T1000 (cell line): ENCODE data around the gene SELP.

Source experiments
- DNase-seq: peaks from one replicate; lab custom pipeline; 2025; ENCODE audit warnings: mixed read lengths; lab: John Stamatoyannopoulos, UW

The SELP gene

GRCh38 chr1:169620565-169620964 lies 9.4 kb downstream of the SELP start:
- no peak for DNase-seq

GRCh38 chr1:169618367-169618766 lies 11.6 kb downstream of the SELP start:
- no peak for DNase-seq

DNA sequence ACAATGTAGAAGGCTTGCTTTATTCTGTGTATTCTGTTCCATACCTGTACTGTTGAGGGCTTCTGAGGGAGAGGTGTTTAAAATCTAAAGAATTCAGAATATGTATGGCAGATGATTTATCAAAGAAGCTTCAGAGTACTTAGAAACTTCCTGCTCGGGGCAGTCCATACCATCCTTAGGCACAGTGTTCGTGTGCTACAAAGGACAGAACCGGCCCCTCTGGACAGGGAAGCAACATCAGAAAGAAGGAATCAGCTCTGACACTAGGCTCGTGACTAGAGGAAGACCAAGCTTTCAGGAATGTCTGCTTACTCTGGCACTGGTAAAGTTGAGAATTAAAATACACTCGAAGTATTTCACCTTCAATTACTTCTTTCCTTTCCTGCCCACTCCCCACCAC lies 14.1 kb downstream of the SELP start:
- DNase-seq = no peak

DNA sequence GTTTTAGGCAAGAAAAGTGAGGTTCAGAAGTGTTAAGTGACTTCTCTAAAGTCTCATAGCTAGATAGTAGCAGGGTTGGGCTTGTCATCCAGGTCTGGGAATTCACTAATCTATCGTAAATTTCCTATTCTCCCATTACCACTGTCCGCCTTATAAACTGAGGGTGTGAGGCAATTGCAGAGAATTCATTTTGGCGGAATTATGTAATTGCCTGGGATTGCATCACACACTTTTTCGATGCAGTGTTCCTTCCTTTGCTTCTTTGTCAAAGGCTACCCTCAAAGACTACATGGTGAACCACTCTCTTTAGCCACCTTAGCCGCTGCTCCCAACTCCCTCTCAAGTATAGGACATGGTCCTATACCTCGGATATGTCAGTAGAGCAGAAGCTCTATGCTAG lies 19.1 kb downstream of the SELP start:
- no peak for DNase-seq

- no peak for DNase-seq
These were observed 19.8 kb downstream of the SELP start for GRCh38 chr1:169610108-169610507.

GRCh38 chr1:169608226-169608625 lies 21.7 kb downstream of the SELP start:
- no peak for DNase-seq

- no peak for DNase-seq
These were observed 25.0 kb downstream of the SELP start for GRCh38 chr1:169604781-169605560.

DNA sequence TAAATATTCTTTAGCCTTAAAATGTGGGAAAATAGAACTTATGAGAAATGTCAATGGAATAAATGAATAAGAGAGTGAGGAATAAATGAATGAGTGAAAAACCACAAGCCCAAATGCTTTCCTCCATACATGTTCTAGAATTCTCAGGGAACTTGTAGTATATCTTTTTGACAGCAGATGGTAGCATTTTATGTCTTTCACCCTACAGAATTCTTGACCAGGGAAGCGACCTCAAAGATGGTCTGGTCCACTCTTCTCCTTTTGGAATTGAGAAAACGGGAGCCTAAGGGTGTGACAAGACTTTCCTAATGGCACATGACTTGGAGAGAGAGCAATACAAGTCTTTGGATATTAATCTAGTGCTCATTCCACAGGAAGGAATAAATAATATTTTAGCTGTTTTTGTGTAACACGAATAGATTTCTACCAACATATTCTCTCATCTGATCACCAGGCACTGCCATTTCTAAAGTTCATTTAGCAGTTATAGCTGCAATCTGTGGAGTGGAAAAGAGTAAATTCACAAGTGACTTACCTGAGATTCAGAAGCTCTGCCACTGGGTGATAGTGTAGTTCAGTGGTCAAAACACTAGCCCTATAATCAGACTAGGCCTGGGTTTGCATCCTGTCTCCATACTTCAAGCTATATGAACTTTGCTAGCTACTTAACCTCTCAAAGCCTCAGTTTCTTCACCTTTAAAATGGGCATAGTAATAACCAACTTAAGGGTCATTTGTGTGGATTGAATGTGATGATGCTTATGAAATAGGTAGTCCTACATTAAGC lies 28.6 kb downstream of the SELP start:
- no peak for DNase-seq

GRCh38 chr1:169595764-169596711 lies 33.9 kb downstream of the SELP start:
- DNase-seq = no peak

GRCh38 chr1:169594391-169594790 lies 35.5 kb downstream of the SELP start:
- DNase-seq = no peak

GRCh38 chr1:169590932-169591331 lies 39.0 kb downstream of the SELP start:
- DNase-seq = no peak

DNA sequence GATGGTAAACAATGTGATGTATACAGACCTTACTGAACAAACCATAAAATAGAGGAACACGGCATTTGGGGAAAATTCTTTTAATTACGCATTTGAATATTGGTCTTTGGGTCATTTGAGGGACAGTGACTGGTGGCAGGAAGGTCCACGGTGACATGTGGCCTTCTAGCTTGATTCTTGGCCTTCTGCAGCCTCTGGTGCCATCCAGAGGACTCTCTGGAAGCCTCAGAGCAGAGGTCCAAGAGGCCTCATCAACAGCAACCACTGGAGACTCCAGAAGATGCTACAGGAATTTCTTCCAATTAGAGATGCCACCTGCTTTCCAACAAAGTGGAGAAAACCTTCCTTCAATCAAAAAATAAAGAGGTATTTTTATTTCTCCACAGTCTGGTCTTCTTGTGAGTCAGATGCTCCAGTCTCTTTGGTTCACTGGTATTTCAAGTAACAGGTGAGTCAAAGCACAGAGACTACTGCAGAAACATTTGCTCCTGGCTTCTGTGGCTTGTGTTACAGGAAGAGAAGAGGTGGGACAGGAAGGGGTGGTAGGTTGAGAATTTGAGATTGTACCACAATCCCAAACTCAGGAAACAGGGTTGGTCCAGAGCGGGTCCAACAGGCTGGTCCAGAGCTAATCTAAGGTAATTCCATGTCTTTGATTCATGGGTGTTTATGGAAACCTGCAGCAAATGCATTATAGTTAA lies 41.0 kb downstream of the SELP start:
- no peak for DNase-seq

DNA sequence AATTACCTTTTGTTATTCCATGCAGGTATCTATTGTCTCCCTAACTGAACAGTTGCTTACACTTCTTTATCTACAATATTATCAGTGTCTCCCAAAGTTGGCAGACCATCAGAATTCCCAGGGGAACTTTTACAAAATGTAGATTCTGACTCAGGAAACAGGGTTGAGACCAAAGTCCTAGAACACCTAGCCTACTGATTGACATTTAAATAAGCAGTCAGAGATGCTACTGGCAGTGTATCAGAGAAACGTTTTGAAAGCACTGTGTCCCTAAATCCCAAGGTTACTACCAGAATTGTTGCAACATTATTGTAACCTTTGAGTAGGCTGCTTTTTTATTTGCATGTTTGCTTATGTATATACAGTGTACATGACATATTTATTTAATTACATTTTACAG lies 41.8 kb downstream of the SELP start:
- no peak for DNase-seq

DNA sequence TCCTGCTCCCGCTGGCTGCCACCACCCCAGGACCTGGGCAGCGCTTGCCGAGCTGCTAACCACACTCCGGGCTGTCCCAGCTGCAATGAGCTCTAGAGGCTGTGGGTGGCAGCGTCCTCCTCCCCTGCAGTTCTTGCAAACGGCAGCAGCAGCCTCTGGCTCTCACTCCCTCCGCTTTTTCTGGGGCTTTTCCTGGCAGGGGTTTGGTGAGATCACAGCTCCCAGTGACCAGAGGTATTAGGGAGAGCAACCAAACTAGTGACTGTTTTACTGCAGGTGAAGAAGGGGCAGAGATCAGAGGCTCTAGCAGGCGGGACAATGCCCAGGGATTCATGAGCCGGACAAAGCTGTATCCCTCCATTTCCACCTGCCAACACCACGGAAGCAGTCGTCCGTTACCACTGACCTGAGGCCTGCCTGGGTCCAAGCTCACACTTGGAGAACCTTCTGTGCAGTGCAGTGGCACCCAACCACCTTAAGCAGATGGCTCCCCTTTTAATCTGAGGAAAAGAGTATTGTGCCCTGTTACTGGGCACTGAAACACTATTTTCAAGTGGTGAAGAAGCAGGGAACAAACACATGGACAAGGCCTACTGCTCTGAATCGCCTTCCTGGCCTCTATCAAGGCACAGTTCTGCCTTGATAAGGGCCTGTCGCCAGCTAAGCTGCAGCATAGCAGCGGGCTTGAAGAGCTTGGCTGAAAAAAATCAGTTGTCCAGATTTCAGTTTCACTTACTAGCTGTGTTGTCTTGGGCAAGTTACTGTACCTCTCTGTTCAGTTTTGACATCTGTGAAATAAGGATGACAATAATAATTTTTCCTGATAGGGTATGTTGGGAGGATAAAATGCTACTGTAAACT lies 43.3 kb downstream of the SELP start, which contains the start of gene F5:
Gene F5 (minus strand): TSS at position 87 of the 861 bp plus-strand sequence. CDS start 95 bp downstream, outside the sequence.
- no peak for DNase-seq

DNA sequence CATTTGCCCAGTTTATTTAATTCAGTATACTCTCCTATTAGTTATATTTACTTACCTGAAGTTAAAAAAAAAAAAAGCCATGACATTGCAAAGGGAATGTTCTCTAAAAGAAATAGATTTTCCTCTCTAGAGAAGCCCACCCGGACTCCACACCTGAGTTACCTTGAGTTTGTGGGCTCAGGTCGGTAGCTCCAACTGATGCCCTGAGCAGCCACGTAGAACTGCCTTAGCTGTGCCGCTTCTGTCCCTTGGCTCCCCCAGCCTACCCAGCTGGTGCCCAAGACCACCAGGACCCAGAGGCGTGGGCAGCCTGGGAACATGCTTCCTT lies 43.9 kb downstream of the SELP start:
- no peak for DNase-seq

- DNase-seq = no peak
These were observed 44.7 kb downstream of the SELP start for GRCh38 chr1:169585181-169585580.

- DNase-seq = no peak
These were observed 45.3 kb downstream of the SELP start for GRCh38 chr1:169584483-169585144.

DNA sequence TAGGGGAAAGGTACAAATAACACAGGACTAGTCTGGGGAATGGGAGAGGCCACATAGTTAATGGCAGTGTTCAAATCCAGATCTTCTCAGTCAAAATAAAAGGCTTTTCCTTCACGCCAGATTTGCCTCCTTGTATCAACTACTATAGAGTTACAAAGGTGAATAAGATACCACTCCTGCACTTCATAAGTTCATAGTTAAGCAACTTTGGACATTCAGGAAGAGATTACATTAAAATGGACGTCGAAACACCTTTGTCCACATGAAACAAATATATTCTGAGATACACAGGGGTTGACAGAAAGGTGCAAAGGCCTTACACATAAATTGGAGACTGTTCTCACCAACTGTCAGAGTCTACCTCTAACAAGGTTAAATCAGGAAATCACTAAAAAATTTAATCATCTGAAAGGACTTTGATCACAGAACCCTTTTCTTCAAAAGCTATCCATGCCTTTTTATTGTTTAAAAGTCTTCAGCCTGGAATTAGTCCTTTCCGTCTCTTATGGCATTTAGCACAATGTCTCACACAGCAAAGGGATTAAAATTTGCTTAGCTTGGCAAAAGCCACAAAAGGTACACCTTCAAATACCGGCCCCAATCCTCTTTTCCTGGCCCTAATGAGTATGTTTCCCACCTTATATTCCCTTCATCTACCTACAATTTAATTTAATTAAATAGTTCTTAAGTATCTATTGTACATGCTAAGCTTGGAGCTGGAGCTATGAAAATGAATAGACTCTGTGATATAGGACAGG lies 51.8 kb downstream of the SELP start:
- DNase-seq = no peak

DNA sequence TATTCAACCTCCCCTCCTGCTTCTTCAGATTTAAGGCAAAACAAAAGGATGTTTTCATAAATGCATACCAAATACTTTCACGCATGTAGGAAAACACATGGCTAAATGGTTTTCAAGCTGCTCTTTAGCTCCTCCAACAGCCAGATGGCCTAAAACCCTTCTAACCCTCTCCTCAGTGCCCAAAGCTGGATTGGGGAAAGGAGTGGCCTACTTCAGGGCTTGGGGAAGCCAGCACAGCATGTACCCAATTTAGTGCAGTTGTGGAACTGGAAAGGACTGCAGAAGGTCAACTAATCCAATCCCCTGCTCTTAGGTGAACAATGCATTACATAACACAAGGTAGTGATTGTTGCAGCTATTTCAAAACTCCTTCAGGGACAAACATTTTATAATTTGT lies 53.0 kb downstream of the SELP start:
- no peak for DNase-seq
